ENCODE results near the gene SIRT5.

Gene SIRT5

GRCh38 chr6:13574571-13575376, at the start of gene SIRT5:
Gene SIRT5 (plus strand): TSS chr6:13574601. CDS start chr6:13584111, 9,510 bp downstream.
- peak; percentile 85 for DNase-seq

- no peak for DNase-seq
Observed at GRCh38 chr6:13524801-13525508, 49.4 kb upstream of the SIRT5 start.

DNA sequence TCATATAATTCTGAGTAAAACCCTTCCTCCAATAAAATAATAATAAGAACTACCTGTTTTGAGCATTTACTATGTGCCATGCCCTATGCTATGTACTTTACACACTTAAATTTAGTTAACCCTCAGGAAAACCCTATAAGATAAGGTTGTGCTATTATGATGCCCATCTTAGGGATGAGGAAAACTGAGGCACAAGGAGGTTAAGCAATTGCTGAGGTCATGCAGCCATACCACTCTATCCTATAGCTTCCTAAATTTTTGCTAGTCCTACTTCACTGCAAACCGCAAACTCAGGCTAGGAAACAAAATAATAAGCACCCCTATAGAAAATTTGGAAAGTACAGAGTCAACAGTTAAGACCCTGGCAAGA, 48.1 kb upstream of the SIRT5 start:
- DNase-seq, result no peak

GRCh38 chr6:13526727-13527670, 47.4 kb upstream of the SIRT5 start:
- DNase-seq, result peak; percentile 57

DNA sequence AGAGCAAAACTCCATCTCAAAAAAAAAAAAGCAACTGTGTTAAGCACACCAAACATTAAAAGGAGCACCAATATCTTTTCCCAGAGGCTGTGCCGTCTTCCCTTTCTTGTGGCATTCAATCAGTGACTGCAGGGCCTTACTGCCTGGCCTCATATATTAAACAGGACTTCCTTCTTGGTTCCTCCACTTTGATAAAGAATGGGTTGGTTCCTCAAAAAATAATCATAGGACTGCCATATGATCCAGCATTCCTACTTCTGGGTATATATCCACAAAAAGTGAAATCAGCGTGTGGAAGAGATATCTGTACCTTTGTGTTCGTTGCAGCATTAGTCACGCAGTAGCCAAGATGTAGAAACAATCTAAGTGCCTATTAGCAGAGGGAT, 46.7 kb upstream of the SIRT5 start:
- DNase-seq, result no peak

DNA sequence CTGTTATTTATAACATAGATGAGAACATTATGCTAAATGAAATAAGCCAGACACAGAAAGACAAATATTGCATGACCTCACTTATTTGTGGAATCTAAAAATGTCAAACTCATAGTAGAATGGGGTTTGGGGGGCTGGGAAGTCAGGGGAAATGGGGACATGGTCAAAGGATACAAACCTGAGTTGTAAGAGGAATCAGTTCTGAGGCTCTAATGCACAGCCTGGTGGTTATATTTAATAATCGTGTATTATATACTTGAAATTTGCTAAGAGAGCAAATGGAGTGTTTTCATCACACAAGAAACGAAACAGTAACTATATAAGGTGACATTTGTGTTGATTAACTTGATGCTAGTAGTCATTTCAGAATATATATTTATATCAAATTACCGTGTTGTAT, 46.2 kb upstream of the SIRT5 start:
- no peak for DNase-seq

- DNase-seq, result no peak
Observed at GRCh38 chr6:13528777-13529343, 45.5 kb upstream of the SIRT5 start.

GRCh38 chr6:13531956-13532355, 42.4 kb upstream of the SIRT5 start:
- no peak for DNase-seq

DNA sequence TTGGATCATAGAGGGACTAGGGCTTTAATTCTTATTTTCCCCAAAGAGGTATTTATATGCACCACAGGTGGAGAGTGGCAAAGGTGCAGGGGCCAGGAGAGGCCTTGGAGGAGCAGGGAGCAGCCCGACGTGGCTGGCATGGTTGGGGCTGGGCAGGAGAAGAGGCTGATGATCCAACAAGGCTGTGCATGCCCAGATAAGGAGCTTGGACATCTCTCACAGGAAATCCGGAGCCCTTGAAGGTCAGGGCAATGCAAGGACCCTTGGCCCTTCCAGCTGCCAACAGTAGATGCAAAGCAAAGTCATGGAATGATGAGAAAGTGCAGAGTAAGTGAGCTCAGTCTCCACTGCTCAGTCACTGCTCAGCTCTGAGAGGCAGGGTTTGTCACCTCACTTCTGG, 39.9 kb upstream of the SIRT5 start:
- DNase-seq, result no peak

DNA sequence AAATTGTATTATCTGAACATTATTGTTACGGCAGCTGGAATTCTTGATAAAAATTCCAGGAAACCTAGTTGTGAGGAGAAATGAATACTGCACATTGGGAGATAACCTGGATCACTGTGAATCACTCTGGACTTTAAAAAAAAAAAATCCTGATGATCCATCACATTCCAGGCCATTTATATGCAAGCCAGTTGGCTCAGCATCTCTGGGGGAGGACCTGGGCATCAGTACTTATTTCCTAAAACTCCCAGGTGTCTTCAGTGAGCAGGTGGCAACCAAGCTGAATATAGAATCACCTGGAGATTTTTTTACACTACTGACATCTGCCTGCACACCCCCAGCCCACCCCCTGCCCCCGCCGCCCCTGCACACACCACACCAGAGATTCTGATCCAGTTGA, 39.1 kb upstream of the SIRT5 start:
- no peak for DNase-seq

DNA sequence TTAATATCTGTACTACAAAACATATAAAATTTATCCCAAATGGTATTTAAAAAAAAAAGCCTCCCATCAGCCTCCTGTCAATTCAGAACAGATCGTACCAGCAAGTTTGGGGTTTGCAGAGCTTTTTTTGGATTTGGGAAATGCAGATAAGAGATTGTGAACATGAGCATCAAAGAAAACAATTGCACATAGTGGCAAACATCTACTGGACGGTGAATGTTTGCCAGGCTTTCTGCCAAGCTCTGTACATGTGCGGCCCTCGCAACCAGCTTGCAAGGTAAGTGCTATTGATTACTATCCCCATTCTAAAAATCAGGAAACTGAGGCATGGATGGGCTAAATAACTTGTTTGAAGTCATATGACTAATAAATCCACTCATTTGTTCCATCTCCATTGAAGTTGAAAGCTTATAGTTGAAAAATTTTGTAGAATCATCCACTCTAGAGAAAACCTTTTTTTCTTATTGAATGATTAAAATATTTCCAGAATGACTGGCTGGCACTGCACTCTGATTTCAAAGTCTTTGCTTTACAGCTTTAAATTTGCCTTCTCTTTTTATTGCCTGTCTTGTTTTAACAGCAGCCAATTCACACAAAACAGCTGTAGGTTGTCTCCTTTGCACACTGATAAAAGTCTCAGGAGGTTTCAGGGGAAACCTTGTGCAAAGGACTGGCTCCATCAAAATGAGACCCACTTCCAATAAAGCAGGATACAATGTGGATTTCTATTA, 37.4 kb upstream of the SIRT5 start:
- no peak for DNase-seq

DNA sequence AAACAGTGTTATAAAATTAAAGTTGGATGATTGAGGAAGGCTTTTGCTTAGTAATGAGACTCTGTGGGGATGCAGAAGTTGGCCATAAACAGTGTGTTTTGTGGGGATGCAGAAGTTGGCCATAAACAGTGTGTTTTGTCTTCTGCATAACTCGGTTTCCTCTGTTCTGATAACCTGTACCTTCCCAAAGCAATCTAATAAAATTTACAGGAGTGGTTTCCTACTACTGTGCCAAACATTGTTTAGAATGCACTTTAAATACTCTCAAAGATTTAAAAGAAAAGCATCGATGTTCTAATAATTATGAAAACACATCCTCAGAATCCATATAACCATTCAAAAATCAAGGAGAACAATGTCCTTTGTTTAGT, 36.9 kb upstream of the SIRT5 start:
- no peak for DNase-seq

GRCh38 chr6:13538084-13538483, 36.3 kb upstream of the SIRT5 start:
- no peak for DNase-seq

- no peak for DNase-seq
Observed at GRCh38 chr6:13538600-13538999, 35.8 kb upstream of the SIRT5 start.

DNA sequence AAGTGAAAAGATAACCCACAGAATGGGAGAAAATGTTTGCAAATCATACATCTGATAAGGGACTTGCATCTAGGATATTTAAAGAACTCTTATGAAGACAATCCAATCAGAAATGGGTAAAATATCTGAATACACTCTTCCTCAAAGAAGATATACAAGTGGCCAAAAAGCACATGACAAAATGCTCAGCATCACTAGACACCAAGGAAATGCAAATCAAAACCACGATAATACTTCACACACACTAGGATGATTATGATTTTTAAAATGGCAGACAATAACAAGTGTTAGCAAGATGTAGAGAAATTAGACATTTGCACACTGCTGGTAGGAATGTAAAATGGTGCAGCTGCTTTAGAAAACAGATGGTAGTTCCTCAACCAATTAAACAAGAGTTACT, 34.8 kb upstream of the SIRT5 start:
- DNase-seq, result no peak

GRCh38 chr6:13541496-13541895, 32.9 kb upstream of the SIRT5 start:
- DNase-seq, result no peak

DNA sequence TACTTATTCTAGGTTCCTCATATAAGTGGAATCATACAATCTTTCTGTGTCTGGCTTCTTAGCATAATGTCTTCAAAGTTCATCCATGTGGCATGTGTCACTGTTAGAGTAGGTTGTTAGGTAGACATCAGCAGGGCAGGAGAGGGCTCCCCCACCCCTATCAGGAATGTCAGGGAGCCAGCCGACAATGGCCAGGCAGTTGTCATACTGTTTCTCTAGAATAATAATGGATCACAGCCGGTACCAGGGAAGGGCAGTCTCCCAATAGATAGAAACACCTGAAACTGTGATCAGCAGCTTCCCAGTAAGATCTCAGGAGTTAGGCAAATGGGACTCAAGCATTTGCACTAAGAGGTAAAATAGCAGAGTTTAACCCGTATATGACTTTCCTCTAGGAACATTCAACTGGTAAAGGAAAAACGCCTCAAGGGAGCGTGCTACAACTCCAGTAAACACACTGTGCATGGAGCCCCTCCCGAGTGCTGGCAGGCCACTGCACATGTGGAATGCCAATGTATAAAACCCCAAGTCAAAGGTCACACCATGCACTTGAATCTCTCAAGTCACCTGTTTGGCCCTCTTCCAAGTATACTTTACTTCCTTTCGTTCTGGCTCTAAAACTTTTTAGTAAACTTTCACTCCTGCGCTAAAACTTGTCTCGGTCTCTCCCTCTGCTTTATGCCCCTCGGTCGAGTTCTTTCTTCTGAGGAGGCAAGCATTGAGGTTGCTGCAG, 29.8 kb upstream of the SIRT5 start:
- DNase-seq, result no peak

GRCh38 chr6:13545885-13546284, 28.5 kb upstream of the SIRT5 start:
- DNase-seq, result no peak

- DNase-seq, result no peak
Observed at GRCh38 chr6:13548500-13549210, 25.7 kb upstream of the SIRT5 start.

- no peak for DNase-seq
Observed at GRCh38 chr6:13550656-13551055, 23.7 kb upstream of the SIRT5 start.

GRCh38 chr6:13553646-13554045, 20.8 kb upstream of the SIRT5 start:
- DNase-seq, result no peak

Measured in femur (tissue), 1 donor.